C4-2B (cell line): ENCODE measurements around the gene GYPC.

Experiments
- ZFX ChIP-seq: fragments of 450-650 bp; IDR thresholded peaks from 2 replicates; pipeline ENCODE4 v1.6.1; 2017
- TF ChIP-seq, protein P1 (sequence below): fragments of 450-650 bp; conservative IDR thresholded peaks from 2 replicates; pipeline ENCODE4 v1.5.1; 2017; ENCODE audit warnings: mild to moderate bottlenecking

DNA sequence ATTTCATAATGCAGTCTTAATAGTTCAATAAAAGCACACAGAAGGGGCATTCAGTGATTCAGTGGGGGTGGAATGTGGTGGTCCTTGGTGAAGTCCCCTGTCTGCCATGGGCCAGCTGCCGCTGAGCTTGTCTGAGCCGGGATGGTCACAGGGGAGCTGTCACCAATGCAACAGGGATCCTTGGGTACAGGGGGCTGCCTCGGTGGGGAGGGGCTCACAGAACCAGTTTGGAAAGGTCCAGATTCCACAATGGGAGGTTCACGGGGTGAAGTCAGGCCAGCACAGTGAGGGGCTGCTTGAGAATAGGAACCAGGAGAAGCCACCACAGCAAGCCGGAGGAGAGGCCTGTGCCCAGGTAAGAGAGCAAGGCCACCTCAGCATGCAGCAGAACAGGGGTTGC is 75.4 kb downstream of the GYPC start:
- TF ChIP-seq, protein P1, sequence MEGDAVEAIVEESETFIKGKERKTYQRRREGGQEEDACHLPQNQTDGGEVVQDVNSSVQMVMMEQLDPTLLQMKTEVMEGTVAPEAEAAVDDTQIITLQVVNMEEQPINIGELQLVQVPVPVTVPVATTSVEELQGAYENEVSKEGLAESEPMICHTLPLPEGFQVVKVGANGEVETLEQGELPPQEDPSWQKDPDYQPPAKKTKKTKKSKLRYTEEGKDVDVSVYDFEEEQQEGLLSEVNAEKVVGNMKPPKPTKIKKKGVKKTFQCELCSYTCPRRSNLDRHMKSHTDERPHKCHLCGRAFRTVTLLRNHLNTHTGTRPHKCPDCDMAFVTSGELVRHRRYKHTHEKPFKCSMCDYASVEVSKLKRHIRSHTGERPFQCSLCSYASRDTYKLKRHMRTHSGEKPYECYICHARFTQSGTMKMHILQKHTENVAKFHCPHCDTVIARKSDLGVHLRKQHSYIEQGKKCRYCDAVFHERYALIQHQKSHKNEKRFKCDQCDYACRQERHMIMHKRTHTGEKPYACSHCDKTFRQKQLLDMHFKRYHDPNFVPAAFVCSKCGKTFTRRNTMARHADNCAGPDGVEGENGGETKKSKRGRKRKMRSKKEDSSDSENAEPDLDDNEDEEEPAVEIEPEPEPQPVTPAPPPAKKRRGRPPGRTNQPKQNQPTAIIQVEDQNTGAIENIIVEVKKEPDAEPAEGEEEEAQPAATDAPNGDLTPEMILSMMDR, result no peak
- TF ChIP-seq ZFX, result no peak
